Tibial artery (tissue), 4 donors: ENCODE results near the gene TMEM106A.
A peak's percentile ranks its signal among the peaks of the same experiment; 100 is the strongest.
"Not testable (repeated sequence)": the region's sequence is repeated elsewhere in the genome, so short reads cannot be mapped to it uniquely, and the experiment has no call there.

ENCODE experiments used
- DNase-seq, 2 donors: peaks; one replicate each; pipeline ENCODE4 v3.0.0-alpha.2; 2019
- H3K27ac ChIP-seq, 2 donors: fragments of 200-600 bp; sonication (generic) in 1 of 2; 1 replicate in 1 of 2; 2 replicates in 1 of 2; pipeline ENCODE4 v1.5.1; 2018 to 2019; ENCODE audit warnings: mild to moderate bottlenecking in 1 of 2
- H3K27me3 ChIP-seq, 2 donors: fragments of 200-600 bp; sonication (generic) in 1 of 2; one replicate each; pipeline versions ENCODE4 v1.5.1 to v1.6.0; 2016 to 2019
- H3K36me3 ChIP-seq, 3 donors: fragments of 200-600 bp; sonication (generic) in 2 of 3; one replicate each; pipeline ENCODE4 v1.5.1; 2016 to 2019; ENCODE audit warnings: mild to moderate bottlenecking in 2 of 3
- H3K4me1 ChIP-seq, 4 donors: fragments of 200-600 bp; sonication (generic) in 2 of 4; 1 replicate in 3 of 4; 2 replicates in 1 of 4; pipeline ENCODE4 v1.5.1; 2016 to 2019
- H3K4me3 ChIP-seq, 2 donors: fragments of 200-600 bp; sonication (generic) in 1 of 2; 1 replicate in 1 of 2; 2 replicates in 1 of 2; pipeline ENCODE4 v1.5.1; 2018 to 2019; ENCODE audit warnings: mild to moderate bottlenecking in 2 of 2
- H3K9me3 ChIP-seq, 3 donors: fragments of 200-600 bp; sonication (generic) in 1 of 3; one replicate each; pipeline ENCODE4 v1.5.1; 2016 to 2019
- CTCF ChIP-seq, 2 experiments: fragments of 200-600 bp in 1 of 2; fragments of 450-650 bp in 1 of 2; IDR thresholded peaks; one replicate each; pipeline ENCODE4 v1.5.1; 2017 to 2019; ENCODE audit warnings: antibody characterized with exemption in 2 of 2, mild to moderate bottlenecking in 1 of 2, moderate library complexity in 1 of 2
- intact Hi-C: fragments of 100-400 bp; cut with DNase I; formaldehyde crosslinking; loops from one replicate; pipeline ENCODE4 v1.15.0; 2023; ENCODE audit warnings: low total_unique reads

Gene TMEM106A

GRCh38 chr17:43226393-43226792 is 14.7 kb downstream of the TMEM106A start:
- Histone ChIP-seq H3K4me3 (no peak overlapping the region), H3K9me3 (no peaks in the 10 kb centered on the region), H3K36me3 (peaks cover 0 to 30% (median 14%) of the 10 kb centered on the region in 3 donors), H3K27me3 (no peaks in the 10 kb centered on the region), H3K27ac (no peak overlapping the region), H3K4me1 (no peaks in the 10 kb centered on the region)
- intact Hi-C loops = no loop called here
- DNase-seq = no peak
- TF ChIP-seq CTCF (IDR thresholded peaks at IDR 0.05) = no peak

DNA sequence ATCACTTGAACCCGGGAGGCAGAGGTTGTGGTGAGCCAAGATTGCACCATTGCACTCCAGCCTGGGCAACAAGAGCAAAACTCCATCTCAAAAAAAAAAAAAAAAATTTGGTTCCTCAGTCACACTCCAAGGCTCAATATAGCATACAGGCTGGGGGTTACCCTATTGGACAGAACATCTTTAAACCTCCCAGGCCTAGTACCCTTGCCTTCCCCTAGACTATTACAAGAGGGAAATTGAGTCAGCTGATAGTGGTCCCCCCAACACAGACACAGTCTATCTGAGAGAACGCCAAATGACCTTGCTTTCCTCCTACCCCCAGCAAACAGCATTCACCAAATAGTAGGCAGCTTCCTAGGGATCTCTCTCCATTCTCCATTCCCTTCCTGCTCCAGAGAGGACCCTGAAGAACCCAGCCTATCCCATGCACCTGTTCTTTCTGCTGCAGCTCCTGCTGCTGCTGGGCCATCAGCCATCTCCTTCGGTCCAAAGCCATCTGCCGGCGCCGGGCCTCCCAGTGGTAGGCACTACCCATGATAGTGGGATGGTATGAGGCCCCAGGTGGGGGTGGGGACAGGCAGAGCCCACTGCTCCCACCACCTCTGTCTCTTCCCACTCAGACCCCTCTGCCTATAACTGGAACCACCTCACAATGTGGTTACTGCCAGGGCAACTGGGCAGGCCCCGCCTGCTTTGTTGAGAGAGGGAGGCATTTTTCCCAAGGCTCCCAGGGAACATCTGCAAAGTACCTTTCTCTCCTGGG is 16.5 kb downstream of the TMEM106A start, which contains the start of gene CCDC200:
Gene CCDC200, minus strand, starts transcription at position 604 of the 763 bp plus-strand sequence. Its CDS starts 69 bp downstream, at position 535.
- H3K27ac ChIP-seq, H3K4me3 ChIP-seq, H3K27me3 ChIP-seq, DNase-seq, intact Hi-C loops, H3K9me3 ChIP-seq, H3K4me1 ChIP-seq: not testable (repeated sequence)
- H3K36me3 ChIP-seq = peaks cover 0 to 26% (median 14%) of the 10 kb centered on the region in 3 donors

GRCh38 chr17:43231205-43232020 is 19.7 kb downstream of the TMEM106A start:
- H3K27me3 ChIP-seq, H3K36me3 ChIP-seq, H3K4me1 ChIP-seq, intact Hi-C loops, H3K9me3 ChIP-seq, DNase-seq: not testable (repeated sequence)
- Histone ChIP-seq H3K27ac (peak overlapping the region in 1 of 2 donors; percentile 65), H3K4me3 (peak overlapping the region; percentile 0 to 32)

GRCh38 chr17:43232021-43232699 is 20.5 kb downstream of the TMEM106A start:
- H3K4me1 ChIP-seq, H3K27me3 ChIP-seq, H3K36me3 ChIP-seq, H3K27ac ChIP-seq, H3K9me3 ChIP-seq, intact Hi-C loops: not testable (repeated sequence)
- peak; percentile 58 to 77 for DNase-seq
- peak overlapping the region in 1 of 2 donors; percentile 0 for H3K4me3 ChIP-seq

GRCh38 chr17:43233263-43233662 is 21.6 kb downstream of the TMEM106A start:
- DNase-seq, H3K4me3 ChIP-seq, H3K27ac ChIP-seq, H3K27me3 ChIP-seq, H3K4me1 ChIP-seq, intact Hi-C loops, H3K36me3 ChIP-seq, H3K9me3 ChIP-seq: not testable (repeated sequence)

GRCh38 chr17:43233877-43234276 is 22.2 kb downstream of the TMEM106A start, which contains the start of gene RNU2-1:
TSS of gene RNU2-1 (minus strand) at chr17:43233977.
- H3K9me3 ChIP-seq, intact Hi-C loops, H3K27me3 ChIP-seq, H3K36me3 ChIP-seq, H3K4me3 ChIP-seq, DNase-seq, H3K4me1 ChIP-seq, H3K27ac ChIP-seq: not testable (repeated sequence)

DNA sequence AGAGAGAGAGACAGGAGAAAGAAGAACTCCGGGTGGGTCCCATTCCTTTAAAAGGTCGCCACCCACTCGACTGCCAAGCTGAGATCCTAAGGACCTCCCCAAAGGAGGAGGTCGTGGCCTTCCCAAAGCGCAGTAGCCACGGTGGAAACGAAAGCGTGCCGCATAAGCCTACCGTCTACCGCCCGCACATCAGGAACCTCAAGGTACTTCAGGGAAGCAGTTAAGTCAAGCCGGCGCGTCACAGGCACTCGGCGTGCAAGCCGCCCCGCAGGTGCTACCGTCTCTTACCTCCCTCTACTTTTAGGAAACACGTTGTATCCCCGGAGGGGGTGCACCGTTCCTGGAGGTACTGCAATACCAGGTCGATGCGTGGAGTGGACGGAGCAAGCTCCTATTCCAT is 27.9 kb downstream of the TMEM106A start:
- H3K27ac ChIP-seq, intact Hi-C loops, H3K4me3 ChIP-seq: not testable (repeated sequence)

DNA sequence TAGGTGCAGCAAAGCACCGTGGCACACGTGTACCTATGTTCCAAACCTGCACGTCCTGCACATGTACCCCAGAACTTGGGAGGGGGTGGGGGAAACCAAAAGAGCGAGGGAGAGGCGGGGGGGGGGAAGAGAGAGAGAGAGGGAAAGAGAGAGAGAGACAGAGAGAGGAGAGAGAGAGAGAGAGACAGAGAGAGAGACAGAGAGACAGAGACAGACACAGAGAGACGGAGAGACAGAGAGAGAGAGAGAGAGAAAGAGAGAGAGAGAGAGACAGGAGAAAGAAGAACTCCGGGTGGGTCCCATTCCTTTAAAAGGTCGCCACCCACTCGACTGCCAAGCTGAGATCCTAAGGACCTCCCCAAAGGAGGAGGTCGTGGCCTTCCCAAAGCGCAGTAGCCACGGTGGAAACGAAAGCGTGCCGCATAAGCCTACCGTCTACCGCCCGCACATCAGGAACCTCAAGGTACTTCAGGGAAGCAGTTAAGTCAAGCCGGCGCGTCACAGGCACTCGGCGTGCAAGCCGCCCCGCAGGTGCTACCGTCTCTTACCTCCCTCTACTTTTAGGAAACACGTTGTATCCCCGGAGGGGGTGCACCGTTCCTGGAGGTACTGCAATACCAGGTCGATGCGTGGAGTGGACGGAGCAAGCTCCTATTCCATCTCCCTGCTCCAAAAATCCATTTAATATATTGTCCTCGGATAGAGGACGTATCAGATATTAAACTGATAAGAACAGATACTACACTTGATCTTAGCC is 29.1 kb downstream of the TMEM106A start:
- H3K4me3 ChIP-seq, intact Hi-C loops, H3K9me3 ChIP-seq, H3K27me3 ChIP-seq, H3K4me1 ChIP-seq, H3K27ac ChIP-seq, H3K36me3 ChIP-seq, DNase-seq: not testable (repeated sequence)

More for the DNA sequence above, 27.9 kb downstream of the TMEM106A start:
- DNase-seq, H3K4me1 ChIP-seq, H3K27me3 ChIP-seq, H3K36me3 ChIP-seq, H3K9me3 ChIP-seq: not testable (repeated sequence)

DNA sequence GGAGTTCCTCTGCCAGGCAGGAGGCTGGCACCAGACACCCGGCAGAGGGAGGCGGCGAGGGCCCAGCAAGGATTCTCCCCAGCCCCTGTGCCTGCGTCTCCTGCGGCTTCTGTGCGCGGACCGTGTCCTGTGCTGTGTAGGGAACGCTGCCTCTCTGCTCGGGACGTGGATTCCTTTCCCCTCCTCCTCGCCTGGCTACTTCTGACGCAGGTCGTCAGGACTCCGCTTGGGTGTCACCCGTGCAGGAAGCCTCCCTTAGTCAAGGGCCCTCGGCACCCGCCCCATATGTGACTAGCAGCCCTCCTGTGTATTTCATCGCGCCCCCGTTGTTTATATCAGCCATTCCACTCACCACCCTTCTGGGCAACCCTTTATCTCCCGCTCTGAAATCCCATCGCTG is 34.8 kb downstream of the TMEM106A start:
- H3K36me3 ChIP-seq, DNase-seq, H3K27me3 ChIP-seq, H3K9me3 ChIP-seq, intact Hi-C loops, H3K27ac ChIP-seq, H3K4me1 ChIP-seq: not testable (repeated sequence)
- peak overlapping the region in 1 of 2 donors; percentile 21 for H3K4me3 ChIP-seq
